ENCODE results near the gene SCAMP4. TPM values are rescaled to one million over a fixed set of nuclear protein-coding genes. Genes with fewer than 3 reads are reported as not detected.
A peak's percentile ranks its signal among the peaks of the same experiment; 100 is the strongest.

Gene SCAMP4
- total RNA-seq, result 17.5 TPM

- DNase-seq, result peak; percentile 98
These were observed at the start of gene SCAMP4, which contains the start of gene ADAT3 for GRCh38 chr19:1905110-1905862. TSS of gene SCAMP4 (plus strand) at chr19:1905399. CDS start at chr19:1915020, 9,621 bp downstream. TSS of gene ADAT3 (plus strand) at chr19:1905399. CDS start at chr19:1912048, 6,649 bp downstream.

DNA sequence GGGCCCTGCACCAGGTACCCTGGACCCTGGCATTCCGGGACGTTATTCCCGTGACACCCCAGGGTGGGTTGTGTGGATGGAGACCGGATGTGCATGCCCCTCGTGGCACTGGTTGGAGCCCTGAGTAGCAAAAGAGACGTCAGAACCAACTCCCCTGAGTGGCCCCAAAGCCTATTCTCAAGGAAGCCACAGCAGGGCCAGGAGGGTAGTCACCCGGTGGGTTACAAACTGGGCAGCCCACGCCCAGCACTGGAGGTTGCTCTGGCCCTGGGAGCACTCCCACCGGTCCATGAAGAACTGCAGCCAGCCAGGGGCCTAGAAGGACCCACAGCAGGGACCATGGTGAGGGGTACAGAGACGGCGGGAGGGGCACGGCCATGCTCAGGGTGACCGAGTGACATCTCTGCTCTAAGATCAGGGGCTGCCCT lies 49.4 kb upstream of the SCAMP4 start:
- DNase-seq, result no peak

DNA sequence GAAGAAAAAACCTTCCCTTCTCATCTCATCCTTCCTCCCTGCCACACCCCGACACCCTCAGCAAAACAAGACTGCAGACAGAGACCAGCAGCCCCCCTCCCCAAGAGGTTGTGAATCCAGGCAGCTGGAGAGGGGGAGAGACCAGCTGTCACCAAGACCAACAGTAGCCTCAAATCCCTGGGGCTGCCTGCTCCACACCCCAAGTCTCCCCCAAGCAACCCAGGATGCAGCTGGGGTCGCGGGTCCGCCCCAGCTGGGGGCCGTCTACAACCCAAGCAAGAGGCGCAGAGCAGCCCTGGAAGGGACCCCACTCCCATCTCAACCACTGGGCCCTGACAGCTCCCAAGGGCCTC lies 48.9 kb upstream of the SCAMP4 start:
- DNase-seq, result no peak

GRCh38 chr19:1856698-1857603 lies 48.2 kb upstream of the SCAMP4 start:
- no peak for DNase-seq

DNA sequence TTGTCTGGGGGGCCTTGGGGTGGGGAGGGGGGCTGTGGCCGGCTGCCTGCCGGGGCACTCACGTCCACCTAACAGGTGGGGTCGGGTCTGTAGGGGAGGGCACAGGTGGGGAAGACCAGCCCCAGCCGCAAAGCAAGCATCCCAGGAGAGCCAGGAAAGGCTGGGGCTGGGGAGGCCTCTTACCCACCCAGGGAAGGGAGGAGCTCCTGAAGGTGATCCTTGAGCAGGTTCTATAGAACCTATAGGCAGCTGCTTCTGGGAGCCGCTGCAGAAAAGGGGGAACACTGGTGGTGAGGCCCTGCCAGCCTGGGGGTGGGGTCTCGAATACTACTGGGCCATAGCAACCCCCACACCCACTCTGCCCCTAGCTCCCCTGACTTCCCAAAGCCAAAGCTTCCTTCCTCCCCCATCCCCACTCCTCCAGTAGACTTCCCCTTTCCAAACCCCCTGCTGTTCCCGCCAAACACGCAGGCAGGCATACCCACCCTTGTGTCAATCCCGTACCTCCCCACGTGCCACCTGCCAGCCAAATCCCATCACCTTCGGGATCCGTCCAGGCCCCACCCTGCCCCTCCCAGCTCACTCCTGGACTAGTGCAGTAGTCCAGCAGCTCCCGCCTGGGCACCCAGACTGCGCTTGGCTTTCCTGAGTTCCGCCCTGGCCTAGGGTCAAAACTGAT lies 47.4 kb upstream of the SCAMP4 start:
- DNase-seq, result no peak

GRCh38 chr19:1858412-1859081 lies 46.7 kb upstream of the SCAMP4 start:
- DNase-seq, result no peak

GRCh38 chr19:1859331-1859781 lies 45.8 kb upstream of the SCAMP4 start:
- DNase-seq, result no peak

DNA sequence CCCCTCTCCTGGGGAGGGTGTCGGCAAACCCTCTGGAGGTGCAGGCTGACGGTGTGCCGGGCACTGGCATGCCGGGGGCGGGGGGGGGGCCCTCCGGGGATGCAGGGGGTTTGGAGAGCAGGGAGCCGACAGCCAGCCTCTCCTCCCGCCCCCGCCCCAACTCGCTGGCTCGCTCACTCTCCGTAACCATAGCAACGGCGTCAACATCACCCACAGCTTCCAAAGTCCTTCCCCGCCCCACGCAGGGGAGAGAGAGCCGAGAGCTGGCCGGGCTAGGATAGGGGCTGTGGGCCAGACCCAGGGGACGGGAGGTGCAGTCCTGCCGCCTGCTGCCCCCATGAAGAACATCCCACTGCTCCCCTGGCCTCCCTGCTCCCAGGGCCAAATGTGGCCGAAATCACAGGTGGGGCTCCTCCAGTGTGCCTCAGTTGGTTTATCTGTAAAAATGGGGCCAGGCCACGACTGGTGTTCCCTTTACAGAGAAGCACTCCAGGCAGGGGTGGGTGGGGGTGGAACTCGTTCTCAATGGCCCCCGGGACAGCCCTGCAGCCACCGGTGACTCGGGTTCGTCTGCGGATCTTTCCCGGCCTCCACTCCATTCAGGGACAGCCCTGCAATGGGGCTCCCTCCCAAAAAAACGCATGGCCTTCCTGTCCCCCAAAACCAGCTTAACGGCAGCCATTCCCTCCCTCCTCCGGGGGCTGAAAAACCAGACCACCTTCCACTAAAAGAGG lies 45.0 kb upstream of the SCAMP4 start:
- DNase-seq, result peak; percentile 72

- no peak for DNase-seq
These were observed 44.2 kb upstream of the SCAMP4 start for GRCh38 chr19:1860821-1861598.

DNA sequence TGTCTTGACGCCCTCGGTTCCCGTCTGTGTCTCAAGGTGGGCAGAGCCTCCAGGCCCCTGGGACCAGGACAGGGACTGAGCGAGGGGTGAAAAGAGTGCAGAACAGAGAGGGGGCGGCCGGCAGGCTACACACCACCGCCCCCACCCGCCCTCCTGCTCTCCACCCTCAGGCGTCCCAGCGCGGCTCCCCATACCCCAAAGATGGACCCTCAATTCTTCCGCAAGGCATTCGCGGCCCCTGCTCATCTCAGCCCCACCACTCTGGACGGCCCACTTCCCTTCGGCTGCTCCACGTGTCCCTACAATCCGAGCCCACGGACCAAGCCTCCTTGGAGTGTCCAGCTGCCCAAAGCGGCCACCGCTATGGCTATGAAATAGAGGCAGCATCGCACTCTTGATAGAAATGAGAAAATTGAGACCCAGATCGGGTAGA lies 43.6 kb upstream of the SCAMP4 start:
- DNase-seq, result no peak

DNA sequence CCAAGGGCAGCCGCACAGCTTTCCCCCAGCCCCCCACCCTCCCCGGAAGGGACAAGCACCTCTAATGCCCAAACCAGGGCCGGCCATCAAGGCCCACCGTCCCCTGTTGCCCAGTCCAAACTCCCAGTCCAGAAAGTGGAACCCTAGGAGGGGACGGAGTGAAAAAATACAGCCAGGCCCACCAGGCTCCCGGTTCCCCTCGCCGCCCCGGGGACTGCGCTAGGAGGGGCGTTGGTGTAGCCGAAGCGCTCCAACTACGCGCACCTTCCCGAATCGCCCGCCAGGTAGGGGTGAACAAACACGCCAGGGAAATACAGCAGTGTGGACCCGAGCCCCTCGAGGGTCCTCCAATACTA lies 43.2 kb upstream of the SCAMP4 start:
- DNase-seq, result no peak

- no peak for DNase-seq
These were observed 42.5 kb upstream of the SCAMP4 start for GRCh38 chr19:1862424-1863327.

GRCh38 chr19:1863328-1863637 lies 41.9 kb upstream of the SCAMP4 start, which contains the start of gene KLF16:
TSS of gene KLF16 (minus strand) at chr19:1863579. CDS start at chr19:1863497, 82 bp downstream.
- no peak for DNase-seq

- DNase-seq, result peak; percentile 91
These were observed 41.3 kb upstream of the SCAMP4 start for GRCh38 chr19:1863638-1864479.

DNA sequence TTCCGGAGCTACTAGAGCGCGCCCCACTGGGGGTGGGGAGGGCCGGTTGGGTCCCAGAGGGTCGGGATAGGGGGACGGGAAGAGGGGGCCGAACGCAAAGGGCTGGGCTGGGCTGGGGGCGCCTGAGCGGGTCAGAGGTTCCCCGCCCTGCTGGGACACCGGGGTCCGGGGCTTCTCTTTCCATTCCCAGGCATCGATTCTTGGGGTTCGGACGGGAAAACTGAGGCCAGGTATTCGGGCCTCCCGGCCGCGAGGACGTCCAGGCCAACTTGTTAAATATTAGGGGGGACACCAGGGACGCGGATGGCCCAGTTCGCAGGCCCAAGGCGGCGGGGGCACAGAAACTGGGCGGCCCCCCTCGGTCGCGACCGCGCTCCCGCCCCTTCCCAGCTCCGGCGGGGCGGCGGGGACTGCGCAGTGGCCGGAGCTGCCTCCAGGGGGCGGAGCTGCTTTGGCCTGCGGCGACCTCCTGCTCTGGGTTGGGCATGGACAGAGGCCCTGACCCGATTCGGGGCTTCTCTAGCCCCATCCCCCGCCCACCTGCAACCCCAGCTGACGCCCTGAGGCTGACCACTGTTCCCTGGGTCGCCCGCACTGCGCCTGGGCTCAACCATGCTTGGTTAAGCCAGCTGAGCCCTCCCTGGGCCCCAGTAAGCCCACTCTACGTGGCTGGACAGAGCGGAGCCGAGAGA lies 40.6 kb upstream of the SCAMP4 start:
- no peak for DNase-seq

DNA sequence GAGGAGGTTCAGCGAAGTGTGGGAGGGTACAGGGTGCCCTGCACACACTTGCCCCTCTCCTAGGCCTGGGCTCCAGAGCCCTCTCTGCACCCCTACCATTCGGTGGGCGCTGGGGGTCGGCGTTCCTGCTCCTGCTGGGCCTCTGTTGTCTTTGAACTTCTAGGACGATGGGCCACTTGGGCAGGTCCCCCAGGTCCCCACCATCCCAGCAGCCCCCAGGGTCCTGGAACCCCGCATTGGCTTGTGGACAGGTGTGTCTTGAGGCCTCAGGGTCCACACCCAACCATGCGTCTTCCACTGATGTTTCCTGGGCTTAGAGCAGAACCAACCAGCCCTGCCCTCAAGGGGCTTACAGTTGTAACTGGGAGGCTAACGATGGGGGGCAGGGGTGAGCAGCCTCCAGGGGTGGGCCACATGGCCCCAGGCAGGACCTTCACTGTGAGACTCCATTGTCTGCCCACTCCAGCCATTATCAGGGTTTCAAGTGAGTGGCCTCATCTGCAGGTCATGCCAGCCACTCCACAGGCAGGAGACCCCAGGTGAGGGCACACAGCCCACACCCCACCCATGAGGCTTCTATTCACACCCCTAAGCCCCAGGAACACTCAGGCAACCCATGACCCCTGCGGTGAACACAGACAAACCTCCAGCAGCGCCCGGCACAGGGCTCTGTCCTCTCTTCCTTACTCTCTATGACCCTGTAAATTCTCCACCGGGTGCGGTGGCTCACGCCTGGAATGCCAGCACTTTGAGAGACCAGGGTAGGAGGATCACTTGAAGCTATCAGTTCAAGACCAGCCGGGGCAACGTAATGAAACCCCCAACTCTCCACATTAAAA lies 39.8 kb upstream of the SCAMP4 start:
- no peak for DNase-seq
